RWPE1 (cell line): ENCODE data around the gene UQCC5.

Experiments
- CTCF ChIA-PET: fragments of 350-600 bp; sonication (Branson Sonifier 250); formaldehyde crosslinking; extraction: SDS; loops from one replicate; lab custom pipeline; 2021; lab: Yijun Ruan, JAX
- POLR2A ChIA-PET: fragments of 400-600 bp; formaldehyde crosslinking; extraction: SDS; loops from one replicate; lab custom pipeline; 2020; ENCODE audit warnings: antibody characterized with exemption; ENCODE audit not compliant: low non-redundant PET; lab: Yijun Ruan, JAX
- DNase-seq: peaks from one replicate; pipeline ENCODE4 v3.0.0; 2012; ENCODE audit warnings: low spot score
- H3K27ac ChIP-seq: fragments of 450-650 bp; 2 replicates; pipeline ENCODE4 v1.5.1; 2017
- CTCF ChIP-seq: fragments of 450-650 bp; conservative IDR thresholded peaks from 2 replicates; pipeline ENCODE4 v1.5.1; 2017; ENCODE audit warnings: low read depth, mild to moderate bottlenecking

Gene UQCC5

DNA sequence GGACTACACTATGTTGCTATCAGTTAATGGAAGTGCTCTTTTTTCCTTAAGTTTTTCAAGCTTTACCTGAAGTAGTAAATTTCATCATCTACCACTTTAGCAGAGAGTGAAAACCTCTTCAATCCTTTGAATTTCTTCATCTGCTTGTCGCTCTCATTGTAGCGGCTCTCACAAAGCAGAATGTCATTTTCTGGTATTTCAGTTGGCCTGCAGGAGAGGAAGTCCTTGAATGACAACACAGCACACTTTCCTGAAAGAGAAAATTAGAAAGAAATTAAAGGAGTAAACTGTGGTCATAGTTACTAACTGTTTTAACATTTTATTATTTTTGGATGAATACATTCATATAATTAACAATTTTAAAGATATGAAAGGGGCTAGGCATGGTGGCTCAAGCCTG, 27.6 kb downstream of the UQCC5 start:
- CTCF ChIA-PET, result no interaction called here
- no peak for TF ChIP-seq CTCF
- POLR2A ChIA-PET, result no interaction called here
- no peak overlapping the region for H3K27ac ChIP-seq
- no peak for DNase-seq

GRCh38 chr3:52568069-52568468, 31.7 kb downstream of the UQCC5 start:
- CTCF ChIA-PET, result no interaction called here
- POLR2A ChIA-PET, result interaction anchor here (0.7 kb wide), 1 partner anchor 9 kb away, joined by 4 read pairs; no protein-coding TSS in a partner anchor
- no peak overlapping the region for H3K27ac ChIP-seq
- DNase-seq, result no peak
- TF ChIP-seq CTCF, result no peak

GRCh38 chr3:52570076-52570475, 33.7 kb downstream of the UQCC5 start:
- POLR2A ChIA-PET, result no interaction called here
- H3K27ac ChIP-seq, result no peak overlapping the region
- no peak for TF ChIP-seq CTCF
- CTCF ChIA-PET, result no interaction called here
- DNase-seq, result no peak

DNA sequence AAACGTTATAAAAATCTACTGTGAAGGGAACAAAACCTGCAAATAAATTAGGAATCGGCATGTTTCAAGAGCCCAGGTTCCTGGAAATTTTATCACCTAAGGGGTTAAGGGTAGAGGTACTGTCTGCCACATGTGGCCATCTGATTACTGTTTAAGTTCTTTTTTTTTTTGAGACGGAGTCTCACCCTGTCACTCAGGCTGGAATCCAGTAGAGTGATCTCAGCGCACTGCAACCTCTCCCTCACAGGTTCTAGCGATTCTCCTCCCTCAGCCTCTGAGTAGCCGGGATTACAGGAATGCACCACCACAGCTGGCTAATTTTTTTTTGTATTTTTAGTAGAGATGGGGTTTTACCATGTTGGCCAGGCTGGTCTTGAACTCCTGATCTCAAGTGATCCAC, 35.8 kb downstream of the UQCC5 start:
- ChIA-PET CTCF (no interaction called here), POLR2A (no interaction called here)
- no peak for DNase-seq
- no peak overlapping the region for H3K27ac ChIP-seq
- TF ChIP-seq CTCF, result no peak

DNA sequence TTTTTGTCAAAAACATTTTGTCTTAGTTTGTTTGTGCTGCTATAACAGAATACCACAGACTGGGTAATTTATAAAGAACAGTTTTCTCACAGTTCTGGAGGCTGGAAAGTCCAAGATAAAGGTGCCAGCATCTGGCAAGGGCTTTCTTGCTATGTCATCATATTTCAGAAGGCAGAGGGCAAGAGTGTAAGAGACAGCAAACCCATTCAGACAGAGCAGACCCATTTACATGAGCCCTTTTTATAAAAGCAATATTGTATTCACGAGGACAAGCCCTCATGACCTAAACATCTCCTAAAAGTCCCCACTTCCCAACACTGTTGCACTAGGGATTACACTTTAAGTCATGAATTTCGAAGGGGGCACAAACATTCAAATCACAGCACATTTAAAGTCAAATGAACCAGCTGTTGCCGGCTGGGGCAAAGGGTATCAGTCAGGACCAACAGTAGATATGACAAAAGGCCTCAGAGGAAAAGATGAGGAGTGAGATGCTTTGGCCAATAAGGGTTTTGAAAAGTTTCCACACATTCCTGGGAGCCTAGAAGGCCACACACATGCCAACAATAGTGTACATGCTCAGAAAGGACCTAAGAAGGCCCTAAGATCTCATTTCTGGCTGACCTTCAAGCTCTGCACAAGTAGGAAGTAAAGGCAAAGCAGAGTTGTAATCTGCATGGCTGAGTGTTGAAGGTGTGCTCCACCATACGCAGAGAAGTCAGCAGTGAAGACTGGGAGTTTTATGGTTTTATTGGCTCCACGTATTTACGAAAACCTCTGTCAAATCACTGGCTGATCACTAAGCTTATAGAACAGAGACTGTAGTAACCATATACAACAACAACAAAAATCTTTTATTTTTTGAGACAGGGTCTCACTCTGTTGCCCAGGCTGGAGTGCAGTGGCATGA, 37.9 kb downstream of the UQCC5 start:
- no peak for TF ChIP-seq CTCF
- DNase-seq, result no peak
- ChIA-PET CTCF (interaction anchor here (0.5 to 0.7 kb wide), 2 partner anchors 35 to 37 kb away, joined by 4 to 5 read pairs; no protein-coding TSS in a partner anchor), POLR2A (no interaction called here)
- H3K27ac ChIP-seq, result no peak overlapping the region
